ENCODE measurements around the gene MRPL10.

DNA sequence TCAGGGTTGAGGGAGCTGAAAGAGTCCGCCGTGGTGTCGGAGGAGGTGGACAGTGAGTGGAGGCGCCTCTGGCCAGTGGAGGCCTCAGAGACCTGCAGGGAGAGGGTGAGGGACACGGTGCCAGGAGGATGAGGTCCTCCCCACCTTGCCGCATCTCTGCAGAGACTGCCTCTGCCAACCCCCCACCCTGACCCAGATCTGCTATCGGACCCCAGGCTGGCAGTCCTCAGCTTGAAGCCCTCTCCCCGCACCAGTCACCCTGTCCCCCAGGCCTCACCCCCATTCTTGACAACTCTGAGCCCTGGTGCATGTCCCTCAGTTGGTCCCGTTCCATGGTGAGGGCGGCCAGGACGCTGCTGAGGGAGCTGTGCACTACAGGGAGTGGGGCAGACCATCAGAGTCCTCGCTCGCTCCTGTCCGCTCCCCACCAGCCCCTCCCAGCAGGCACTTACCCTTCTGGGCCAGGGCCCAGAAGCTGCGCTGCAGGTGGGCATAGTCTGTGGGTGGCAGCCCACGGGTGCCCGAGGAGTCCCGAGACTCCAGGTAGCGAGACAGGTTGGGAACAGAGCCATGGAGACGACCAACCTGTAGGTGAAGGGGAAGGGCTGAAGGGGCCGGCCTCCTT is 15.1 kb downstream of the MRPL10 start:
- TF ChIP-seq, protein P1, sequence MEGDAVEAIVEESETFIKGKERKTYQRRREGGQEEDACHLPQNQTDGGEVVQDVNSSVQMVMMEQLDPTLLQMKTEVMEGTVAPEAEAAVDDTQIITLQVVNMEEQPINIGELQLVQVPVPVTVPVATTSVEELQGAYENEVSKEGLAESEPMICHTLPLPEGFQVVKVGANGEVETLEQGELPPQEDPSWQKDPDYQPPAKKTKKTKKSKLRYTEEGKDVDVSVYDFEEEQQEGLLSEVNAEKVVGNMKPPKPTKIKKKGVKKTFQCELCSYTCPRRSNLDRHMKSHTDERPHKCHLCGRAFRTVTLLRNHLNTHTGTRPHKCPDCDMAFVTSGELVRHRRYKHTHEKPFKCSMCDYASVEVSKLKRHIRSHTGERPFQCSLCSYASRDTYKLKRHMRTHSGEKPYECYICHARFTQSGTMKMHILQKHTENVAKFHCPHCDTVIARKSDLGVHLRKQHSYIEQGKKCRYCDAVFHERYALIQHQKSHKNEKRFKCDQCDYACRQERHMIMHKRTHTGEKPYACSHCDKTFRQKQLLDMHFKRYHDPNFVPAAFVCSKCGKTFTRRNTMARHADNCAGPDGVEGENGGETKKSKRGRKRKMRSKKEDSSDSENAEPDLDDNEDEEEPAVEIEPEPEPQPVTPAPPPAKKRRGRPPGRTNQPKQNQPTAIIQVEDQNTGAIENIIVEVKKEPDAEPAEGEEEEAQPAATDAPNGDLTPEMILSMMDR (IDR thresholded peaks at IDR 0.05) = no peak
- TF ChIP-seq POLR2A (IDR thresholded peaks at IDR 0.05) = no peak
- no peak for TF ChIP-seq EP300 (IDR thresholded peaks at IDR 0.05)

Measured in tibial nerve (tissue), 4 donors.